HCT116 (cell line): ENCODE measurements around the gene USP9X. TPM values are rescaled to one million over a fixed set of nuclear protein-coding genes. Genes with fewer than 3 reads are reported as not detected.

Experiments used
- ATAC-seq: fragments of 200-7000 bp; cut with Tn5 transposase; 2 replicates; pipeline ENCODE4 v1.9.1; 2020; ENCODE audit warnings: mild to moderate bottlenecking, moderate library complexity
- BruUV-seq: library from RNA; stranded (reverse); fragments of 400-500 nt; replicated peaks from 2 replicates; lab custom pipeline; 2021; lab: Mats Ljungman, UMichigan
- CTCF ChIA-PET: fragments of 300-600 bp; sonication (Branson Sonifier 250); formaldehyde crosslinking; loops from one replicate; lab custom pipeline; 2021; ENCODE audit warnings: antibody characterized with exemption; lab: Charles Lee
- POLR2A ChIA-PET: fragments of 300-600, 350-600 bp; sonication (Branson Sonifier 250); formaldehyde crosslinking; loops from one replicate; lab custom pipeline; 2021; ENCODE audit warnings: antibody characterized with exemption; lab: Charles Lee
- RAD21 ChIA-PET, 2 experiments: fragments of 300-600 bp; sonication (Branson Sonifier 250); formaldehyde crosslinking; loops; one replicate each; lab custom pipeline; 2023; ENCODE audit warnings: low total read pairs in 2 of 2; ENCODE audit not compliant: uncharacterized antibody in 2 of 2, unreplicated experiment in 2 of 2, low non-redundant PET in 1 of 2; lab: Charles Lee
- DNase-seq: peaks from one replicate; pipeline ENCODE4 v3.0.0-alpha.2; 2010; ENCODE audit warnings: low read depth, low spot score
- H2AFZ ChIP-seq: fragments of 200-600 bp; shearing (Covaris generic), sonication (generic); 2 replicates; pipeline ENCODE4 v1.6.1; 2017; ENCODE audit warnings: low read depth, mixed run types, mixed read lengths, antibody characterized with exemption, low read length; ENCODE audit not compliant: poor library complexity, severe bottlenecking
- H3K27ac ChIP-seq: 2 replicates; pipeline ENCODE4 v1.5.1; 2012; ENCODE audit warnings: low read depth, low read length
- H3K27me3 ChIP-seq: fragments of 200-600 bp; sonication (generic); 2 replicates; pipeline ENCODE4 v1.6.1; 2016; ENCODE audit warnings: mixed run types, low read length, mixed read lengths; ENCODE audit not compliant: insufficient read depth
- H3K36me3 ChIP-seq, 2 experiments: fragments of 200-500 bp in 1 of 2; fragments of 200-600 bp in 1 of 2; sonication (Bioruptor generic) in 1 of 2; sonication (generic) in 1 of 2; 2 replicates each; pipeline versions ENCODE4 v1.5.1 to v1.6.1; 2014 to 2016; ENCODE audit warnings: low read length in 2 of 2, inconsistent platforms in 1 of 2, mixed read lengths in 1 of 2, mixed run types in 1 of 2; ENCODE audit not compliant: insufficient read depth in 2 of 2, control insufficient read depth in 1 of 2
- H3K4me1 ChIP-seq, 2 experiments: fragments of 200-600 bp in 1 of 2; sonication (generic) in 1 of 2; 2 replicates each; pipeline versions ENCODE4 v1.5.1 to v1.6.1; 2012 to 2017; ENCODE audit warnings: low read length in 2 of 2, inconsistent platforms in 1 of 2, mild to moderate bottlenecking in 1 of 2, mixed read lengths in 1 of 2, mixed run types in 1 of 2, moderate library complexity in 1 of 2; ENCODE audit not compliant: insufficient read depth in 2 of 2, control insufficient read depth in 1 of 2
- H3K4me2 ChIP-seq: fragments of 200-600 bp; sonication (generic); 2 replicates; pipeline ENCODE4 v1.6.1; 2017; ENCODE audit warnings: mixed run types, low read length, mixed read lengths
- H3K4me3 ChIP-seq, 2 experiments: fragments of 200-600 bp in 1 of 2; sonication (generic) in 1 of 2; replicated peaks in 1 of 2; 2 replicates each; pipeline ENCODE4 v1.5.1; 2011 to 2016; ENCODE audit warnings: low read length in 2 of 2, control low read depth in 1 of 2, low read depth in 1 of 2, mild to moderate bottlenecking in 1 of 2, mixed read lengths in 1 of 2, mixed run types in 1 of 2
- H3K79me2 ChIP-seq: fragments of 200-600 bp; sonication (generic); 2 replicates; pipeline ENCODE4 v1.6.1; 2017; ENCODE audit warnings: mild to moderate bottlenecking, mixed run types, low read length, moderate library complexity, mixed read lengths; ENCODE audit not compliant: insufficient read depth
- H3K9ac ChIP-seq: fragments of 200-600 bp; sonication (generic); 2 replicates; pipeline ENCODE4 v1.6.1; 2016; ENCODE audit warnings: low read length, mixed read lengths
- H3K9me2 ChIP-seq: fragments of 200-600 bp; sonication (generic), shearing (Covaris generic); 2 replicates; pipeline ENCODE4 v1.6.1; 2017; ENCODE audit warnings: mixed run types, mild to moderate bottlenecking, moderate library complexity; ENCODE audit not compliant: insufficient read depth
- H3K9me3 ChIP-seq, 2 experiments: fragments of 200-500 bp in 1 of 2; fragments of 200-600 bp in 1 of 2; sonication (Bioruptor generic) in 1 of 2; sonication (generic) in 1 of 2; 2 replicates each; pipeline ENCODE4 v1.6.1; 2014 to 2017; ENCODE audit warnings: low read length in 2 of 2, mixed read lengths in 2 of 2, inconsistent platforms in 1 of 2, low read depth in 1 of 2, mild to moderate bottlenecking in 1 of 2, mixed run types in 1 of 2, moderate library complexity in 1 of 2; ENCODE audit not compliant: control insufficient read depth in 1 of 2, insufficient read depth in 1 of 2
- H4K20me1 ChIP-seq: fragments of 200-600 bp; sonication (generic), shearing (Covaris generic); 2 replicates; pipeline ENCODE4 v1.6.1; 2017; ENCODE audit warnings: mixed run types, mild to moderate bottlenecking, moderate library complexity; ENCODE audit not compliant: insufficient read depth
- CEBPB ChIP-seq: IDR thresholded peaks from 2 replicates; pipeline ENCODE4 v1.6.1; 2012; ENCODE audit warnings: low read depth
- EGR1 ChIP-seq: IDR thresholded peaks from 2 replicates; pipeline ENCODE4 v1.6.1; 2012; ENCODE audit warnings: low read depth
- FOSL1 ChIP-seq: IDR thresholded peaks from 2 replicates; pipeline ENCODE4 v1.6.1; 2012; ENCODE audit warnings: low read depth
- JUND ChIP-seq: IDR thresholded peaks from 2 replicates; pipeline ENCODE4 v1.6.1; 2012
- RAD21 ChIP-seq: IDR thresholded peaks from 2 replicates; pipeline ENCODE4 v1.6.1; 2012; ENCODE audit warnings: low read depth, mild to moderate bottlenecking
- SP1 ChIP-seq: IDR thresholded peaks from 2 replicates; pipeline ENCODE4 v1.6.1; 2012; ENCODE audit warnings: low read depth
- TCF7L2 ChIP-seq: IDR thresholded peaks from 2 replicates; pipeline ENCODE4 v1.7.0; 2011; ENCODE audit warnings: borderline replicate concordance, inconsistent platforms; ENCODE audit not compliant: insufficient read depth, insufficient read length; ENCODE audit errors: extremely low read depth
- YY1 ChIP-seq: IDR thresholded peaks from 2 replicates; pipeline ENCODE4 v1.6.1; 2011; ENCODE audit warnings: low read length, low read depth, moderate library complexity, mild to moderate bottlenecking; ENCODE audit not compliant: insufficient replicate concordance; ENCODE audit errors: extremely low read depth
- ZBTB33 ChIP-seq: IDR thresholded peaks from 2 replicates; pipeline ENCODE4 v1.6.1; 2011; ENCODE audit warnings: mild to moderate bottlenecking, low read length, moderate library complexity; ENCODE audit not compliant: insufficient replicate concordance; ENCODE audit errors: extremely low read depth
- ZFX ChIP-seq: fragments of 450-650 bp; IDR thresholded peaks from 2 replicates; pipeline ENCODE4 v1.6.1; 2017
- intact Hi-C: fragments of 100-400 bp; cut with micrococcal nuclease; formaldehyde crosslinking; loops from 2 replicates; pipeline ENCODE4 v1.10.0; 2022
- total RNA-seq: library from RNA; stranded (reverse); gene quantifications from one replicate; pipeline ENCODE4 v1.2.1, GENCODE V29; 2021; ENCODE audit not compliant: unreplicated experiment
- TF ChIP-seq, protein P1 (sequence below), 3 experiments: fragments of 200-600 bp in 1 of 3; sonication (generic) in 1 of 3; IDR thresholded peaks in 2 of 3; conservative IDR thresholded peaks in 1 of 3; 2 replicates each; pipeline ENCODE4 v1.5.1; 2012 to 2017; ENCODE audit warnings: low read depth in 2 of 3, low read length in 2 of 3, antibody characterized with exemption in 1 of 3, borderline replicate concordance in 1 of 3, control low read depth in 1 of 3, mild to moderate bottlenecking in 1 of 3, mixed read lengths in 1 of 3, mixed run types in 1 of 3, moderate library complexity in 1 of 3; ENCODE audit not compliant: insufficient read depth in 1 of 3

The USP9X gene
- total RNA-seq, 1 experiment from 2014 or later = 52.4 TPM

DNA sequence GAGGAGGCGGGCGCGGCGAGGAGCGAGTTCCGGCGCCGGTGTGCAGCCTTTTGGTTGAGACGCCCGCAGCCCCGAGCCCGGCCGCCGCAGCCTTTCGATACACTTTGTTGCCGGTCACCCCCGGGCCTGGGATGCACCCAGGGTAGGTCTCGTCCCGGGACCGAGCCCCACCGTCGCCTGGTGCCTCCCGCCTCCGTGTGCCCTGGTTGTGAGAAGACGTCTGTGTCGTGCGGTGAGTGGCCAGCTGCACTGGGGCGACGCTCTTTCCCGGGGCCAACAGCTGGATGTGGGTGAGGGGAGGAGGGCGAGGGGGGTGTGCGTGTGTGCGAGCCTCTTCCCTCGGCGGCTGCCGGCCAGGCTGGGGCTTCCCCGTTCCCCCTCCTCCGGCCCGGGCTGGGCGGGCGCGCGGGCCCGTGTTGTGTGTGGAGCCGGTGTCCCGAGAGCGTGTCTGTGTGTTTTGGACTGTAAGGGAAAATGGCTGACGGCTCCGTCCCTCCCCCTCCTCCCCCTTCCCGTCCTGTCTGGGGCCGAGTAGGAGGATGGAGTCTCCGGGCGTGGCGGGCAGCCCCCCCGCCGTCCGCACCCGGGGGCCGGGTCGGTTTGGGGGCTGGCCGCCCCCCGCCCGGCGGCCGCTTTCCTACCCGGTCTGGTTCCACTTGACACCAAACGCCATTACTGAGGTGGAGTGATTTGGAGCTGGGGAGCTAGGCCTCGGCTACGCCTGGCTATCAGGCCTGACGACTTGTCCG is 807 bp downstream of the USP9X start:
- no peaks in the 10 kb centered on the region for H3K36me3 ChIP-seq
- H3K79me2 ChIP-seq = peaks cover 57% of the 10 kb centered on the region
- peak; percentile 24; the same call in 1 of the 2 replicates for ATAC-seq
- H3K4me3 ChIP-seq = peak overlapping the region; percentile 67 to 71
- no peaks in the 10 kb centered on the region for H3K27me3 ChIP-seq
- peak overlapping the region; percentile 84 for H3K4me2 ChIP-seq
- RAD21 ChIA-PET = no interaction called here
- H3K9me2 ChIP-seq = no peaks in the 10 kb centered on the region
- H4K20me1 ChIP-seq = no peaks in the 10 kb centered on the region
- peak overlapping the region; percentile 87 for H3K9ac ChIP-seq
- TSS peak; percentile 16 for BruUV-seq
- TF ChIP-seq CEBPB = no peak
- TF ChIP-seq ZFX = peak; percentile 61
- no peak for TF ChIP-seq JUND
- peak; percentile 2 for TF ChIP-seq TCF7L2
- peak; percentile 46 for TF ChIP-seq YY1
- no peak for TF ChIP-seq SP1
- TF ChIP-seq, protein P1, sequence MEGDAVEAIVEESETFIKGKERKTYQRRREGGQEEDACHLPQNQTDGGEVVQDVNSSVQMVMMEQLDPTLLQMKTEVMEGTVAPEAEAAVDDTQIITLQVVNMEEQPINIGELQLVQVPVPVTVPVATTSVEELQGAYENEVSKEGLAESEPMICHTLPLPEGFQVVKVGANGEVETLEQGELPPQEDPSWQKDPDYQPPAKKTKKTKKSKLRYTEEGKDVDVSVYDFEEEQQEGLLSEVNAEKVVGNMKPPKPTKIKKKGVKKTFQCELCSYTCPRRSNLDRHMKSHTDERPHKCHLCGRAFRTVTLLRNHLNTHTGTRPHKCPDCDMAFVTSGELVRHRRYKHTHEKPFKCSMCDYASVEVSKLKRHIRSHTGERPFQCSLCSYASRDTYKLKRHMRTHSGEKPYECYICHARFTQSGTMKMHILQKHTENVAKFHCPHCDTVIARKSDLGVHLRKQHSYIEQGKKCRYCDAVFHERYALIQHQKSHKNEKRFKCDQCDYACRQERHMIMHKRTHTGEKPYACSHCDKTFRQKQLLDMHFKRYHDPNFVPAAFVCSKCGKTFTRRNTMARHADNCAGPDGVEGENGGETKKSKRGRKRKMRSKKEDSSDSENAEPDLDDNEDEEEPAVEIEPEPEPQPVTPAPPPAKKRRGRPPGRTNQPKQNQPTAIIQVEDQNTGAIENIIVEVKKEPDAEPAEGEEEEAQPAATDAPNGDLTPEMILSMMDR (IDR thresholded peaks at IDR 0.05 in 2 of 3, conservative IDR thresholded peaks at IDR 0.05 in 1 of 3; ENCODE audit: borderline replicate concordance in 1 of 3, insufficient read depth in 1 of 3, low read depth in 2 of 3, low read length in 2 of 3) = no peak
- no peak for TF ChIP-seq EGR1
- TF ChIP-seq FOSL1 = no peak
- TF ChIP-seq ZBTB33 = no peak
- no peak for TF ChIP-seq RAD21
- no peak overlapping the region for H2AFZ ChIP-seq
- no peaks in the 10 kb centered on the region for H3K9me3 ChIP-seq
- intact Hi-C loops = no loop called here
- H3K27ac ChIP-seq = peak overlapping the region; percentile 96
- POLR2A ChIA-PET = interaction anchor here (0.8 kb wide), 1 partner anchor 12 kb away, joined by 3 read pairs; no protein-coding TSS in a partner anchor
- DNase-seq = no peak
- peaks cover 4 to 15% of the 10 kb centered on the region in 2 experiments for H3K4me1 ChIP-seq
- CTCF ChIA-PET = no interaction called here
